H1 (cell line): ENCODE measurements around the gene MIPOL1. TPM values are rescaled to one million over a fixed set of nuclear protein-coding genes. Genes with fewer than 3 reads are reported as not detected.

Experiments
- CHD7 ChIP-seq: fragments of 300-600 bp; sonication (generic); IDR thresholded peaks from 2 replicates; pipeline ENCODE4 v1.7.1; 2012; ENCODE audit warnings: low read length, moderate library complexity, mild to moderate bottlenecking, inconsistent platforms; ENCODE audit not compliant: insufficient replicate concordance
- EZH2 ChIP-seq: fragments of 200-600 bp; sonication (generic); IDR thresholded peaks from 2 replicates; pipeline ENCODE4 v1.7.1; 2012; ENCODE audit warnings: low read depth, mild to moderate bottlenecking, moderate library complexity, low read length, inconsistent platforms; ENCODE audit not compliant: severe bottlenecking
- GTF2F1 ChIP-seq: IDR thresholded peaks from 2 replicates; pipeline ENCODE4 v1.6.1; 2012; ENCODE audit warnings: low read depth, low read length, improper control_type of control experiment, borderline replicate concordance
- POU5F1 ChIP-seq: IDR thresholded peaks from 2 replicates; pipeline ENCODE4 v1.6.1; 2011; ENCODE audit warnings: low read depth, mild to moderate bottlenecking, low read length, moderate library complexity
- RFX5 ChIP-seq: IDR thresholded peaks from 2 replicates; pipeline ENCODE4 v1.6.1; 2011; ENCODE audit warnings: low read depth, low read length, improper control_type of control experiment, borderline replicate concordance
- SIX5 ChIP-seq: IDR thresholded peaks from 2 replicates; pipeline ENCODE4 v1.6.1; 2011; ENCODE audit warnings: mild to moderate bottlenecking, low read depth, low read length
- TAF1 ChIP-seq: IDR thresholded peaks from 2 replicates; pipeline ENCODE4 v1.6.1; 2011; ENCODE audit warnings: mild to moderate bottlenecking, low read depth, low read length
- ZNF274 ChIP-seq: IDR thresholded peaks from 2 replicates; pipeline ENCODE4 v1.7.0; 2012; ENCODE audit warnings: low read length, borderline replicate concordance; ENCODE audit errors: extremely low read depth
- polyA plus RNA-seq, 7 experiments: library from polyadenylated mRNA; depleted of rRNA in 3 of 7; stranded (reverse) in 5 of 7; unstranded in 2 of 7; fragments of >200 nt in 5 of 7; fragments of 200-250 nt in 2 of 7; gene quantifications; 1 replicate in 5 of 7; 2 replicates in 1 of 7; 4 replicates in 1 of 7; pipeline versions ENCODE4 v1.2.1 to v1.2.3, GENCODE V29; 2011 to 2013; ENCODE audit warnings: missing spikeins in 2 of 7, mixed read lengths in 2 of 7
- total RNA-seq: library from RNA; stranded (reverse); fragmentation: NEBNext Ultra II Directional; extraction: Animal tissue kit (Norgen Biotek cat#: 25700); gene quantifications from 2 replicates; pipeline ENCODE4 v1.2.1, GENCODE V29; 2021
- TF ChIP-seq, protein P1 (sequence below): IDR thresholded peaks from 2 replicates; pipeline ENCODE4 v1.6.1; 2012; ENCODE audit warnings: inconsistent platforms

Gene MIPOL1
- total and polyA plus RNA-seq, 2 of the 8 experiments (the other 6 are each of a cell fraction or from before 2014, with no cell fraction given), result 2.8 to 23.9 TPM

- TF ChIP-seq CHD7 (no peak), ZNF274 (no peak), TAF1 (no peak), RFX5 (no peak), POU5F1 (no peak), EZH2 (no peak), GTF2F1 (no peak), SIX5 (no peak)
- TF ChIP-seq, protein P1, sequence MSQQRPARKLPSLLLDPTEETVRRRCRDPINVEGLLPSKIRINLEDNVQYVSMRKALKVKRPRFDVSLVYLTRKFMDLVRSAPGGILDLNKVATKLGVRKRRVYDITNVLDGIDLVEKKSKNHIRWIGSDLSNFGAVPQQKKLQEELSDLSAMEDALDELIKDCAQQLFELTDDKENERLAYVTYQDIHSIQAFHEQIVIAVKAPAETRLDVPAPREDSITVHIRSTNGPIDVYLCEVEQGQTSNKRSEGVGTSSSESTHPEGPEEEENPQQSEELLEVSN, result no peak
- TF ChIP-seq, all 59 proteins: peak for 0
Measured at GRCh38 chr14:37329189-37330001, 131.7 kb downstream of the MIPOL1 start (continued).
